KG1 (cell line): Measurements from ENCODE around the gene TNFSF8.

Experiments used
- DNase-seq: peaks from one replicate; lab custom pipeline; 2025; lab: John Stamatoyannopoulos, UW

Gene TNFSF8

GRCh38 chr9:114905170-114905940, 25.0 kb downstream of the TNFSF8 start:
- no peak for DNase-seq

- DNase-seq: no peak
Observed at GRCh38 chr9:114902786-114903524, 27.4 kb downstream of the TNFSF8 start.

- no peak for DNase-seq
Observed at GRCh38 chr9:114900942-114901802, 29.2 kb downstream of the TNFSF8 start.

- DNase-seq: no peak
Observed at GRCh38 chr9:114899995-114900394, 30.4 kb downstream of the TNFSF8 start.

GRCh38 chr9:114899461-114899860, 30.9 kb downstream of the TNFSF8 start:
- no peak for DNase-seq

- DNase-seq: peak; percentile 61
Observed at GRCh38 chr9:114898741-114899140, 31.6 kb downstream of the TNFSF8 start.

GRCh38 chr9:114897196-114897595, 33.2 kb downstream of the TNFSF8 start:
- DNase-seq: no peak

- DNase-seq: no peak
Observed at GRCh38 chr9:114896344-114896743, 34.0 kb downstream of the TNFSF8 start.

- no peak for DNase-seq
Observed at GRCh38 chr9:114895521-114895991, 34.8 kb downstream of the TNFSF8 start.

- DNase-seq: no peak
Observed at GRCh38 chr9:114894609-114895433, 35.6 kb downstream of the TNFSF8 start.

GRCh38 chr9:114894206-114894605, 36.2 kb downstream of the TNFSF8 start:
- DNase-seq: no peak

GRCh38 chr9:114893221-114894010, 37.0 kb downstream of the TNFSF8 start:
- no peak for DNase-seq

GRCh38 chr9:114889802-114890224, 40.6 kb downstream of the TNFSF8 start:
- no peak for DNase-seq

GRCh38 chr9:114888607-114889006, 41.8 kb downstream of the TNFSF8 start:
- DNase-seq: no peak

GRCh38 chr9:114887963-114888362, 42.4 kb downstream of the TNFSF8 start:
- DNase-seq: no peak

- DNase-seq: no peak
Observed at GRCh38 chr9:114884787-114885452, 45.5 kb downstream of the TNFSF8 start.

- DNase-seq: no peak
Observed at GRCh38 chr9:114883709-114884108, 46.7 kb downstream of the TNFSF8 start.

GRCh38 chr9:114880291-114880745, 50.1 kb downstream of the TNFSF8 start:
- no peak for DNase-seq

GRCh38 chr9:114878879-114879564, 51.4 kb downstream of the TNFSF8 start:
- no peak for DNase-seq
